ENCODE data around the gene ZNF548. TPM values are rescaled to one million over a fixed set of nuclear protein-coding genes. Genes with fewer than 3 reads are reported as not detected.

The ZNF548 gene
- total RNA-seq, 2 experiments from 2014 or later = 18.9 to 42.4 TPM

DNA sequence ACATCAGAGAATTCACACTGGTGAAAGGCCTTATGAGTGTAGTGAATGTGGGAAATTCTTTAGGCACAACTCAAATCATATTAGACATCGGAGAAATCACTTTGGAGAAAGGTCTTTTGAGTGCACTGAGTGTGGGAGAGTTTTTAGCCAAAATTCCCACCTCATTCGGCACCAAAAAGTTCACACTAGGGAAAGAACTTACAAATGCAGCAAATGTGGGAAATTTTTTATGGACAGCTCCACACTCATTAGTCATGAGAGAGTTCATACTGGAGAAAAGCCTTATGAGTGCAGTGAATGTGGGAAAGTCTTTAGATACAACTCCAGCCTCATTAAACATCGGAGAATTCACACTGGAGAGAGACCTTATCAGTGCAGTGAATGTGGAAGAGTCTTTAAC is 31.4 kb downstream of the ZNF548 start:
- H3K4me1 ChIP-seq (ENCODE audit: insufficient read depth, low read length, poor library complexity, severe bottlenecking) = no peaks in the 10 kb centered on the region
- no peak overlapping the region for H3K27ac ChIP-seq (ENCODE audit: low read depth, low read length, poor library complexity, severe bottlenecking)
- H3K9me3 ChIP-seq (ENCODE audit: low read length) = no peaks in the 10 kb centered on the region
- H3K4me3 ChIP-seq (ENCODE audit: low read depth, low read length, poor library complexity, severe bottlenecking) = no peak overlapping the region
- peaks cover 52% of the 10 kb centered on the region for H3K36me3 ChIP-seq (ENCODE audit: insufficient read depth, low read length)
- no peaks in the 10 kb centered on the region for H4K20me1 ChIP-seq (ENCODE audit: insufficient read depth, low read length)
- H2AFZ ChIP-seq (ENCODE audit: low read length) = no peak overlapping the region
- H3K79me2 ChIP-seq (ENCODE audit: insufficient read depth, low read depth, low read length) = no peaks in the 10 kb centered on the region
- ChIA-PET CTCF (ENCODE audit: unreplicated experiment) (no interaction called here), POLR2A (no interaction called here)
- H3K4me2 ChIP-seq (ENCODE audit: low read length) = no peak overlapping the region
- intact Hi-C loops (cut with micrococcal nuclease; ENCODE audit: unreplicated experiment) = no loop called here
- no peak for DNase-seq (ENCODE audit: low spot score)
- H3K9me2 ChIP-seq (ENCODE audit: insufficient read depth, low read length) = no peaks in the 10 kb centered on the region
- no peak for TF ChIP-seq EZH2phosphoT487 (IDR thresholded peaks at IDR 0.05; ENCODE audit: borderline replicate concordance, low read depth, low read length)
- TF ChIP-seq, protein P1, sequence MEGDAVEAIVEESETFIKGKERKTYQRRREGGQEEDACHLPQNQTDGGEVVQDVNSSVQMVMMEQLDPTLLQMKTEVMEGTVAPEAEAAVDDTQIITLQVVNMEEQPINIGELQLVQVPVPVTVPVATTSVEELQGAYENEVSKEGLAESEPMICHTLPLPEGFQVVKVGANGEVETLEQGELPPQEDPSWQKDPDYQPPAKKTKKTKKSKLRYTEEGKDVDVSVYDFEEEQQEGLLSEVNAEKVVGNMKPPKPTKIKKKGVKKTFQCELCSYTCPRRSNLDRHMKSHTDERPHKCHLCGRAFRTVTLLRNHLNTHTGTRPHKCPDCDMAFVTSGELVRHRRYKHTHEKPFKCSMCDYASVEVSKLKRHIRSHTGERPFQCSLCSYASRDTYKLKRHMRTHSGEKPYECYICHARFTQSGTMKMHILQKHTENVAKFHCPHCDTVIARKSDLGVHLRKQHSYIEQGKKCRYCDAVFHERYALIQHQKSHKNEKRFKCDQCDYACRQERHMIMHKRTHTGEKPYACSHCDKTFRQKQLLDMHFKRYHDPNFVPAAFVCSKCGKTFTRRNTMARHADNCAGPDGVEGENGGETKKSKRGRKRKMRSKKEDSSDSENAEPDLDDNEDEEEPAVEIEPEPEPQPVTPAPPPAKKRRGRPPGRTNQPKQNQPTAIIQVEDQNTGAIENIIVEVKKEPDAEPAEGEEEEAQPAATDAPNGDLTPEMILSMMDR (conservative IDR thresholded peaks at IDR 0.05; ENCODE audit: low read length) = no peak
- TSS peak; percentile 47 for BruUV-seq (replicated peaks)

DNA sequence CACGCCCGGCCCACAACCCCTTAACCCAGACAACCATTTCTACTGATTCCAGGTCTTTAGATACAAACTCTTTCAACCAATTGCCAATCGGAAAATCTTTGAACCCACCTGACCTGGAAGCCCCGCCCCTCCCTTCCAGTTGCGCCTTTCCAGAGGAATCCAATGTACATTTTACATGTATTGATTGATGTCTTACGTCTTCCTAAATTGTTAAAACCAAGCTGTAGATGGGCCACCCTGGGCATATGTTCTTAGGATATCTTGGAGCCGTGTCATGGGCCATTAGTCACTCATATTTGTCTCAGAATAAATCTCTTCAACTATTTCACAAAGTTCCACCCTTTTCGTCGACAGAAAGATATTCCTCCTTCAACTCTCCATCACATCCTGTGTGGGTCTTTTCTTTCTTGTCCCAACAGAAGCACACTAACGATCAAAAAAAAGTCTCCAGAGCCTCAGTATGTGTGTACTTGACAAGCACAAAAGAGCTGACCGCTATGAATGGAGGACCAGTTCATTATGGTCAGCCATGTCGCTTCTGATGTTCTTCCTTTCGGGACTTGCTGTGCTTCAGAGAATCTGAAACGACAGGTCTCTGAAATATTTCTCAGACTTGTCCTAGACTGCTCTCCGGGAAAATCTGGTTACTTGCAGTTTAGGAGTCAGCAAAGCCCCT is 44.9 kb downstream of the ZNF548 start:
- H2AFZ ChIP-seq (ENCODE audit: low read length) = peak overlapping the region; percentile 97
- no peak for DNase-seq (ENCODE audit: low spot score)
- ChIA-PET POLR2A (no interaction called here), CTCF (ENCODE audit: unreplicated experiment) (interaction anchor here (0.6 kb wide), 1 partner anchor 52 kb away, joined by 3 read pairs; no protein-coding TSS in a partner anchor)
- 0 out of 2 replicates have a peak, but pooled peaks cover 6% of the 10 kb centered on the region for H4K20me1 ChIP-seq (ENCODE audit: insufficient read depth, low read length)
- peaks cover 16% of the 10 kb centered on the region for H3K4me1 ChIP-seq (ENCODE audit: insufficient read depth, low read length, poor library complexity, severe bottlenecking)
- TF ChIP-seq EZH2phosphoT487 (IDR thresholded peaks at IDR 0.05; ENCODE audit: borderline replicate concordance, low read depth, low read length) = no peak
- TF ChIP-seq, protein P1 (conservative IDR thresholded peaks at IDR 0.05; ENCODE audit: low read length) = no peak
- H3K27ac ChIP-seq (ENCODE audit: low read depth, low read length, poor library complexity, severe bottlenecking) = no peak overlapping the region
- intact Hi-C loops (cut with micrococcal nuclease; ENCODE audit: unreplicated experiment) = no loop called here
- H3K4me3 ChIP-seq (ENCODE audit: low read depth, low read length, poor library complexity, severe bottlenecking) = peak overlapping the region; percentile 88
- peak overlapping the region; percentile 79 for H3K4me2 ChIP-seq (ENCODE audit: low read length)
- peaks cover 31% of the 10 kb centered on the region for H3K79me2 ChIP-seq (ENCODE audit: insufficient read depth, low read depth, low read length)
- H3K9me2 ChIP-seq (ENCODE audit: insufficient read depth, low read length) = no peaks in the 10 kb centered on the region
- TSS peak; percentile 90 for BruUV-seq (replicated peaks)
- H3K9me3 ChIP-seq (ENCODE audit: low read length) = no peaks in the 10 kb centered on the region
- H3K36me3 ChIP-seq (ENCODE audit: insufficient read depth, low read length) = peaks cover 20% of the 10 kb centered on the region; the same call in 1 of the 2 replicates

Data from OCI-LY7 (cell line).